GM23338 (cell line): ENCODE data around the gene CD47.

ENCODE experiments used
- CREB1 ChIP-seq: fragments of 250-450 bp; sonication (Bioruptor Pico); IDR thresholded peaks from 2 replicates; pipeline ENCODE4 v1.5.0; 2020; ENCODE audit warnings: low read depth, mild to moderate bottlenecking, moderate library complexity
- EZH2 ChIP-seq: fragments of 200-600 bp; sonication (generic); IDR thresholded peaks from one replicate; pipeline ENCODE4 v1.8.0; 2017; ENCODE audit warnings: antibody characterized with exemption, mild to moderate bottlenecking, low read depth; ENCODE audit not compliant: unreplicated experiment
- EZH2phosphoT487 ChIP-seq: fragments of 200-600 bp; sonication (generic); IDR thresholded peaks from one replicate; pipeline ENCODE4 v1.8.1; 2018; ENCODE audit warnings: antibody characterized with exemption; ENCODE audit not compliant: unreplicated experiment
- POLR2AphosphoS5 ChIP-seq: IDR thresholded peaks from 2 replicates; pipeline ENCODE4 v1.6.1; 2016; ENCODE audit warnings: antibody characterized with exemption, low read depth
- STAT1 ChIP-seq: IDR thresholded peaks from one replicate; pipeline ENCODE4 v1.6.1; 2016; ENCODE audit warnings: antibody characterized with exemption; ENCODE audit not compliant: unreplicated experiment
- ZNF114 ChIP-seq: fragments of 250-450 bp; sonication (Bioruptor Pico); IDR thresholded peaks from 2 replicates; pipeline ENCODE4 v1.5.0; 2020; ENCODE audit warnings: mild to moderate bottlenecking, moderate library complexity
- TF ChIP-seq, protein P1 (sequence below), 2 experiments: fragments of 200-600 bp in 1 of 2; sonication (generic) in 1 of 2; conservative IDR thresholded peaks; 2 replicates each; pipeline versions ENCODE4 v1.5.1 to v1.6.1; 2016 to 2017; ENCODE audit warnings: antibody characterized with exemption in 2 of 2, low read depth in 2 of 2, mild to moderate bottlenecking in 2 of 2, moderate library complexity in 1 of 2
- TF ChIP-seq, protein P2 (sequence below): IDR thresholded peaks from one replicate; pipeline ENCODE4 v1.6.1; 2018; ENCODE audit warnings: antibody characterized with exemption; ENCODE audit not compliant: unreplicated experiment

DNA sequence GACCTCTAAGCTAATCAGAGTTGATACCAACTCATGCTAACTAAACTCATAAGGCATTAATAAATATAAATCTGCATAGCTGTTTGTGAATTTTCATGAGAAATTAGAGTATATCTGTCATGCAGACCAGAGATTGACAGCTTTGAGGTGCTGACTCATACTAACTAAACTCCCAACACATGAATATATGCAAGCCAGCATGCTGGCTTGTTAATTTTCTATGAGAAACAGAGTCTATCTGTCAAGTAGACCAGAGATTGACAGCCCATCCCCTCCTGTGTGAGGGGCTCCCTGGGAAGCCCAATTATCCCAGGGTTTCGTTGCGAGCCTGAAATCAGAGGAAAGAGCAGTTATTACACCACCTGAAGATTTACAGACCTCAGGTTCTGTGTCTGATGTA is 69.3 kb downstream of the CD47 start:
- TF ChIP-seq, protein P1, sequence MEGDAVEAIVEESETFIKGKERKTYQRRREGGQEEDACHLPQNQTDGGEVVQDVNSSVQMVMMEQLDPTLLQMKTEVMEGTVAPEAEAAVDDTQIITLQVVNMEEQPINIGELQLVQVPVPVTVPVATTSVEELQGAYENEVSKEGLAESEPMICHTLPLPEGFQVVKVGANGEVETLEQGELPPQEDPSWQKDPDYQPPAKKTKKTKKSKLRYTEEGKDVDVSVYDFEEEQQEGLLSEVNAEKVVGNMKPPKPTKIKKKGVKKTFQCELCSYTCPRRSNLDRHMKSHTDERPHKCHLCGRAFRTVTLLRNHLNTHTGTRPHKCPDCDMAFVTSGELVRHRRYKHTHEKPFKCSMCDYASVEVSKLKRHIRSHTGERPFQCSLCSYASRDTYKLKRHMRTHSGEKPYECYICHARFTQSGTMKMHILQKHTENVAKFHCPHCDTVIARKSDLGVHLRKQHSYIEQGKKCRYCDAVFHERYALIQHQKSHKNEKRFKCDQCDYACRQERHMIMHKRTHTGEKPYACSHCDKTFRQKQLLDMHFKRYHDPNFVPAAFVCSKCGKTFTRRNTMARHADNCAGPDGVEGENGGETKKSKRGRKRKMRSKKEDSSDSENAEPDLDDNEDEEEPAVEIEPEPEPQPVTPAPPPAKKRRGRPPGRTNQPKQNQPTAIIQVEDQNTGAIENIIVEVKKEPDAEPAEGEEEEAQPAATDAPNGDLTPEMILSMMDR (conservative IDR thresholded peaks at IDR 0.05; ENCODE audit: low read depth in 2 of 2), result no peak
- TF ChIP-seq EZH2phosphoT487 (no peak), EZH2 (no peak), POLR2AphosphoS5 (no peak), CREB1 (CRISPR knock-in tag) (no peak), ZNF114 (CRISPR knock-in tag) (no peak), STAT1 (no peak)
- TF ChIP-seq, protein P2, sequence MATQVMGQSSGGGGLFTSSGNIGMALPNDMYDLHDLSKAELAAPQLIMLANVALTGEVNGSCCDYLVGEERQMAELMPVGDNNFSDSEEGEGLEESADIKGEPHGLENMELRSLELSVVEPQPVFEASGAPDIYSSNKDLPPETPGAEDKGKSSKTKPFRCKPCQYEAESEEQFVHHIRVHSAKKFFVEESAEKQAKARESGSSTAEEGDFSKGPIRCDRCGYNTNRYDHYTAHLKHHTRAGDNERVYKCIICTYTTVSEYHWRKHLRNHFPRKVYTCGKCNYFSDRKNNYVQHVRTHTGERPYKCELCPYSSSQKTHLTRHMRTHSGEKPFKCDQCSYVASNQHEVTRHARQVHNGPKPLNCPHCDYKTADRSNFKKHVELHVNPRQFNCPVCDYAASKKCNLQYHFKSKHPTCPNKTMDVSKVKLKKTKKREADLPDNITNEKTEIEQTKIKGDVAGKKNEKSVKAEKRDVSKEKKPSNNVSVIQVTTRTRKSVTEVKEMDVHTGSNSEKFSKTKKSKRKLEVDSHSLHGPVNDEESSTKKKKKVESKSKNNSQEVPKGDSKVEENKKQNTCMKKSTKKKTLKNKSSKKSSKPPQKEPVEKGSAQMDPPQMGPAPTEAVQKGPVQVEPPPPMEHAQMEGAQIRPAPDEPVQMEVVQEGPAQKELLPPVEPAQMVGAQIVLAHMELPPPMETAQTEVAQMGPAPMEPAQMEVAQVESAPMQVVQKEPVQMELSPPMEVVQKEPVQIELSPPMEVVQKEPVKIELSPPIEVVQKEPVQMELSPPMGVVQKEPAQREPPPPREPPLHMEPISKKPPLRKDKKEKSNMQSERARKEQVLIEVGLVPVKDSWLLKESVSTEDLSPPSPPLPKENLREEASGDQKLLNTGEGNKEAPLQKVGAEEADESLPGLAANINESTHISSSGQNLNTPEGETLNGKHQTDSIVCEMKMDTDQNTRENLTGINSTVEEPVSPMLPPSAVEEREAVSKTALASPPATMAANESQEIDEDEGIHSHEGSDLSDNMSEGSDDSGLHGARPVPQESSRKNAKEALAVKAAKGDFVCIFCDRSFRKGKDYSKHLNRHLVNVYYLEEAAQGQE, result no peak
